PC-9 (cell line): Measurements from ENCODE around the gene FXYD4. TPM values are rescaled to one million over a fixed set of nuclear protein-coding genes. Genes with fewer than 3 reads are reported as not detected.

Experiments used
- BruUV-seq: library from RNA; stranded (reverse); fragments of 400-500 nt; replicated peaks from 2 replicates; lab custom pipeline; 2021; lab: Mats Ljungman, UMichigan
- CTCF ChIA-PET: fragments of 300-600 bp; sonication (Branson Sonifier 250); formaldehyde crosslinking; loops from one replicate; lab custom pipeline; 2022; ENCODE audit warnings: antibody characterized with exemption; lab: Charles Lee
- POLR2A ChIA-PET: fragments of 300-600 bp; sonication (Branson Sonifier 250); formaldehyde crosslinking; loops from one replicate; lab custom pipeline; 2022; ENCODE audit warnings: antibody characterized with exemption; ENCODE audit not compliant: unreplicated experiment; lab: Charles Lee
- DNase-seq, 2 experiments: peaks; one replicate each; pipeline versions ENCODE4 v3.0.0 to v3.0.0-alpha.2; 2015 to 2022; ENCODE audit warnings: mixed read lengths in 1 of 2
- H2AFZ ChIP-seq: fragments of 200-600 bp; sonication (generic); 2 replicates; pipeline ENCODE4 v1.8.1; 2017; ENCODE audit warnings: antibody characterized with exemption
- H3F3A ChIP-seq: fragments of 200-600 bp; sonication (generic); 2 replicates; pipeline ENCODE4 v1.8.1; 2017; ENCODE audit warnings: antibody characterized with exemption, mild to moderate bottlenecking, low read depth; ENCODE audit not compliant: insufficient read depth
- H3K27ac ChIP-seq: fragments of 200-600 bp; sonication (generic); 2 replicates; pipeline ENCODE4 v1.6.1; 2016; ENCODE audit warnings: mixed run types
- H3K27me3 ChIP-seq: fragments of 200-600 bp; sonication (generic); 2 replicates; pipeline ENCODE4 v1.6.1; 2016; ENCODE audit warnings: low read depth, mixed run types; ENCODE audit not compliant: insufficient read depth
- H3K36me3 ChIP-seq: fragments of 200-600 bp; sonication (generic); 2 replicates; pipeline ENCODE4 v1.6.1; 2016; ENCODE audit warnings: low read depth, mixed run types
- H3K4me1 ChIP-seq: fragments of 200-600 bp; sonication (generic); replicated peaks from 2 replicates; pipeline ENCODE4 v1.6.1; 2016; ENCODE audit warnings: mixed run types; ENCODE audit not compliant: insufficient read depth
- H3K4me2 ChIP-seq: fragments of 200-600 bp; sonication (generic); 2 replicates; pipeline ENCODE4 v1.6.1; 2017; ENCODE audit warnings: mixed run types
- H3K4me3 ChIP-seq: fragments of 200-600 bp; sonication (generic); 2 replicates; pipeline ENCODE4 v1.6.1; 2016; ENCODE audit warnings: mixed run types
- H3K79me2 ChIP-seq: fragments of 200-600 bp; sonication (generic); 2 replicates; pipeline ENCODE4 v1.6.1; 2017; ENCODE audit warnings: low read depth, mixed run types
- H3K9me2 ChIP-seq: fragments of 200-600 bp; sonication (generic); 2 replicates; pipeline ENCODE4 v1.8.1; 2017; ENCODE audit warnings: mild to moderate bottlenecking; ENCODE audit not compliant: insufficient read depth
- H3K9me3 ChIP-seq: fragments of 200-600 bp; sonication (generic); 2 replicates; pipeline ENCODE4 v1.8.1; 2016; ENCODE audit warnings: low read depth; ENCODE audit not compliant: insufficient read depth
- H4K20me1 ChIP-seq: fragments of 200-600 bp; sonication (generic); 2 replicates; pipeline ENCODE4 v1.8.1; 2017; ENCODE audit not compliant: insufficient read depth
- EZH2 ChIP-seq: fragments of 200-600 bp; sonication (generic); IDR thresholded peaks from 2 replicates; pipeline ENCODE4 v1.8.0; 2017; ENCODE audit warnings: antibody characterized with exemption, low read depth
- intact Hi-C: fragments of 100-400 bp; cut with micrococcal nuclease; formaldehyde crosslinking; loops from one replicate; pipeline ENCODE4 v1.10.0; 2022; ENCODE audit not compliant: unreplicated experiment
- total RNA-seq: library from RNA; stranded (reverse); gene quantifications from 2 replicates; pipeline ENCODE4 v1.2.3, GENCODE V29; 2021
- TF ChIP-seq, protein P1 (sequence below): fragments of 200-600 bp; sonication (generic); conservative IDR thresholded peaks from 2 replicates; pipeline ENCODE4 v1.6.1; 2017; ENCODE audit warnings: mixed run types, antibody characterized with exemption, mild to moderate bottlenecking, moderate library complexity

Gene FXYD4
- total RNA-seq, 1 experiment from 2014 or later: not detected

DNA sequence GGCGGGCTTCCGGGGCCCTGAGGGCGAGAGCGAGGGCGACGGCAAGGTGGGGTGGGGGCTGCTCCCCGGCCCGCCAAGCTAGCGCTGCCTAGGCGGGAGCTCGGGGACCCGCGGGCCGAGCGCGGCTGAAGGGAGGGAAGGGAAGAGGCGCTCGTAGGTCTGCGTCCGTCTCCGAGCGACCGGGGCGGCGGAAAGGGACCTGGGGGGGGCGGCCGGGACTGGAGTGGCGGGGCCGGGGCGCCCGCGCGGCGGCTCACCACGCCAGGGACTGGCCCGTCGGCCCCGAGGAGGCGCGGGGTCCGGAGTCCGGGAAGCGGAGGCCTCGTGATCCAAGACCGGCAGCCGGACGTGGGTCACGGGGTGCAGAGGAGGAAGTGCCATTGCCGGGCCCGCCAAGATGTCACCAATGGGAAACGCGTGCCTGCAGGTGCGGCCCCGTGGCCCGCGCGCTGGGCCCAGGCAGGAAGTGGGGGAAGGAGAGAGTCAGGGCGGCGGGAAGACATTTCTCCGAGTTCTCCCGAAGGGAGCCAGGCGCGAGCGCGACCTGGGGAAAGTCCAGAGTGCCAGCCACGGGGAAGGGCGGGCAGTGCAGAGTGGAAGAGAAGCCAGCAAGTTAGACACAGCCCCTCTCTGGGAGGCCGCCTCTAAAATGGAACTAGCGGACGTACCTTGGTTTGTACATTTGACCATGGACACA is 25.6 kb downstream of the FXYD4 start:
- DNase-seq: peak; percentile 86 to 96
- H3K4me1 ChIP-seq: peaks cover 63% of the 10 kb centered on the region
- peaks cover 94% of the 10 kb centered on the region for H3F3A ChIP-seq
- H3K9me2 ChIP-seq: no peaks in the 10 kb centered on the region
- peaks cover 98% of the 10 kb centered on the region for H3K79me2 ChIP-seq
- peaks cover 88% of the 10 kb centered on the region for H4K20me1 ChIP-seq
- no peaks in the 10 kb centered on the region for H3K27me3 ChIP-seq
- H3K4me3 ChIP-seq: peak overlapping the region; percentile 63
- H3K36me3 ChIP-seq: peaks cover 64% of the 10 kb centered on the region
- ChIA-PET POLR2A (interaction anchor here (0.6 kb wide), 1 partner anchor 11 kb away, joined by 3 read pairs; no protein-coding TSS in a partner anchor), CTCF (interaction anchor here (0.7 kb wide), 1 partner anchor 24 kb away, joined by 4 read pairs; no protein-coding TSS in a partner anchor)
- peak overlapping the region; percentile 95 for H3K4me2 ChIP-seq
- BruUV-seq: no TSS peak
- TF ChIP-seq, protein P1, sequence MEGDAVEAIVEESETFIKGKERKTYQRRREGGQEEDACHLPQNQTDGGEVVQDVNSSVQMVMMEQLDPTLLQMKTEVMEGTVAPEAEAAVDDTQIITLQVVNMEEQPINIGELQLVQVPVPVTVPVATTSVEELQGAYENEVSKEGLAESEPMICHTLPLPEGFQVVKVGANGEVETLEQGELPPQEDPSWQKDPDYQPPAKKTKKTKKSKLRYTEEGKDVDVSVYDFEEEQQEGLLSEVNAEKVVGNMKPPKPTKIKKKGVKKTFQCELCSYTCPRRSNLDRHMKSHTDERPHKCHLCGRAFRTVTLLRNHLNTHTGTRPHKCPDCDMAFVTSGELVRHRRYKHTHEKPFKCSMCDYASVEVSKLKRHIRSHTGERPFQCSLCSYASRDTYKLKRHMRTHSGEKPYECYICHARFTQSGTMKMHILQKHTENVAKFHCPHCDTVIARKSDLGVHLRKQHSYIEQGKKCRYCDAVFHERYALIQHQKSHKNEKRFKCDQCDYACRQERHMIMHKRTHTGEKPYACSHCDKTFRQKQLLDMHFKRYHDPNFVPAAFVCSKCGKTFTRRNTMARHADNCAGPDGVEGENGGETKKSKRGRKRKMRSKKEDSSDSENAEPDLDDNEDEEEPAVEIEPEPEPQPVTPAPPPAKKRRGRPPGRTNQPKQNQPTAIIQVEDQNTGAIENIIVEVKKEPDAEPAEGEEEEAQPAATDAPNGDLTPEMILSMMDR: no peak
- TF ChIP-seq EZH2: no peak
- intact Hi-C loops: loop anchor here (1.0 to 5.0 kb wide), 5 partner anchors 10 to 195 kb away; partner anchors contain the start of gene ZNF487
- no peak overlapping the region for H2AFZ ChIP-seq
- peak overlapping the region; percentile 80 for H3K27ac ChIP-seq
- H3K9me3 ChIP-seq: no peaks in the 10 kb centered on the region

DNA sequence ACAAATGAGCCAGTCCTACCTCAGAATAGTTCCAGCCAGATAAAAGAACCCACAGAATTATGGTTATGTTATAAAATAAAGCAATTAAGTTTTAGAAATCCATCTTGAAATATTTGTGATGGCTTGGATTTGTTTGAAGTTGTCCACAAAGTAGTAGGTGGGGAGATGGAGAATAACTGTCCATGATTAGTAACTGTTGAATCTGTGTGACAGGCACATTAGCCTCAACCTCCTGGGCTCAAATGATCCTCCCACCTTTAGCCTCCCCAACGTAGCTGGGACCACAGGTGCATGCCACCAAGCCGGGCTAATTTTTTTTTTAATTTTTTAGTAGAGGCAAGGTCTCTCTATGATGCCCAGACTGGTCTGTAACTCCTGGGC is 27.5 kb downstream of the FXYD4 start:
- Histone ChIP-seq H2AFZ (no peak overlapping the region), H3K9me2 (no peaks in the 10 kb centered on the region), H3K79me2 (peaks cover 98% of the 10 kb centered on the region), H3K4me2 (peak overlapping the region; percentile 95), H3K27me3 (no peaks in the 10 kb centered on the region), H3K4me1 (peaks cover 82% of the 10 kb centered on the region), H3K27ac (peak overlapping the region; percentile 80; the same call in 1 of the 2 replicates), H3K4me3 (peak overlapping the region; percentile 63; the same call in 1 of the 2 replicates), H3F3A (peaks cover 94% of the 10 kb centered on the region), H4K20me1 (peaks cover 90% of the 10 kb centered on the region), H3K9me3 (no peaks in the 10 kb centered on the region), H3K36me3 (peaks cover 63% of the 10 kb centered on the region)
- TF ChIP-seq, protein P1: no peak
- no peak for TF ChIP-seq EZH2
- intact Hi-C loops: loop anchor here (5.0 kb wide), 1 partner anchor 197 kb away; no protein-coding TSS in a partner anchor
- ChIA-PET CTCF (no interaction called here), POLR2A (no interaction called here)
- no TSS peak for BruUV-seq
- DNase-seq: no peak

DNA sequence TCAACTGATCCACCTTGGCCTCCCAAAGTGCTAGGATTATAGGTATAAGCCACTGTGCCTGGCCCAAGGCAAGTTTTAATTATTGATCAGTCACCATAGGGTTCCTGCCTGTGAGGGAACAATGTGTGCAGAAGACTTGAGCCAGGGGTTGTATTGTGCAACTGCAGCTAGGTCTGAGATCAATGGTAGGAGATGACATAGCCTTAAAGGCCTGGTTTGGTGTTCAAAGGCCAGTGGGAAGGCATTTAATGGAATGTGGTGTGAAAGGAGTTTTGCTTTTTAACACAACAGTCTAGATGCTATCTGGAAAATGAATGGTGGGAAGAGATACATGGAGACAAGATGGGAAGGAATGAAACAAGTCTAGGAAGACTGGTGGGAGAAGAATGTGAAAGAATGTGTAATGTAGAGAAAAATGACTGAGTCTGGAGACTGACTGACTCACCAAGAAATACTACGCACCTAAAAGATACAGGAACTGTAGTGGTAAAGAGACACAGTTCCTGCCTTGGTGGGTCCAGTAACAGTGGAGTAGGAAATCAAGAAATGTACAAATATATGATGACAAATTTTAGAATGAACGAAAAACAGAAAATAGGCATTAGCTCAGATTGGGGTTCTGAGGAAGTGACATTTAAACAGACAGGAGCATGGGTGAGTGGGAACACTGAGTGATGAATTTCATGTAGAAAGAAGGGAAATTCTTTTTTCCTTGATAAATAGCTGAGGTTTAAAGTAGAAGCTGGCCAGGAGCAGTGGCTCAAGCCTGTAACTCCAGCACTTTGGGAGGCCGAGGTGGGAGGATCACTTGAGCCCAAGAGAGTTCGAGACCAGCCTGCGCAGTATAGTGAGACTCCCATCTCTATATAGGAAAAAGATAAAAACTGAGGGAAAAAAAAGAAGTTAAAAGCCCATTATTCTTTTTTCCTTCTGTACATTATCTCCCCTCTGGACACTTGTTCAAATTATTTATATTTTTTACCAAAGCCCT is 28.2 kb downstream of the FXYD4 start:
- no peak overlapping the region for H2AFZ ChIP-seq
- no peaks in the 10 kb centered on the region for H3K27me3 ChIP-seq
- POLR2A ChIA-PET: no interaction called here
- peak overlapping the region; percentile 80 for H3K27ac ChIP-seq
- H3K4me2 ChIP-seq: peak overlapping the region; percentile 95
- DNase-seq: peak in 1 of 2 experiments; percentile 60
- H3K9me2 ChIP-seq: no peaks in the 10 kb centered on the region
- peaks cover 92% of the 10 kb centered on the region for H4K20me1 ChIP-seq
- peaks cover 59% of the 10 kb centered on the region for H3K36me3 ChIP-seq
- H3K79me2 ChIP-seq: peaks cover 98% of the 10 kb centered on the region
- no peaks in the 10 kb centered on the region for H3K9me3 ChIP-seq
- intact Hi-C loops: loop anchor here (5.0 kb wide), 1 partner anchor 197 kb away; no protein-coding TSS in a partner anchor
- TF ChIP-seq, protein P1: no peak
- TF ChIP-seq EZH2: no peak
- peaks cover 85% of the 10 kb centered on the region for H3K4me1 ChIP-seq
- CTCF ChIA-PET: interaction anchor here (0.6 kb wide), 1 partner anchor 43 kb away, joined by 3 read pairs; no protein-coding TSS in a partner anchor
- no TSS peak for BruUV-seq
- peak overlapping the region; percentile 63; the same call in 1 of the 2 replicates for H3K4me3 ChIP-seq
- peaks cover 94% of the 10 kb centered on the region for H3F3A ChIP-seq
